OCI-LY3 (cell line): Measurements from ENCODE around the gene SOX8.

Source experiments
- CTCF ChIP-seq: fragments of 200-600, 300-600 bp; sonication (generic); IDR thresholded peaks from 2 replicates; pipeline ENCODE4 v1.5.1; 2014; ENCODE audit warnings: antibody characterized with exemption, low read length, low read depth
- EZH2phosphoT487 ChIP-seq: fragments of 200-600 bp; shearing (Covaris generic); IDR thresholded peaks from 2 replicates; pipeline ENCODE4 v1.6.1; 2018; ENCODE audit warnings: antibody characterized with exemption, mixed run types, low read depth

- TF ChIP-seq CTCF (no peak), EZH2phosphoT487 (no peak)
Observed at GRCh38 chr16:990516-991291, 9.1 kb downstream of the SOX8 start.
